ENCODE results near the gene CXorf38. TPM values are rescaled to one million over a fixed set of nuclear protein-coding genes. Genes with fewer than 3 reads are reported as not detected.

Gene CXorf38
- polyA plus RNA-seq, 2 donors = 4.0 to 4.6 TPM

DNA sequence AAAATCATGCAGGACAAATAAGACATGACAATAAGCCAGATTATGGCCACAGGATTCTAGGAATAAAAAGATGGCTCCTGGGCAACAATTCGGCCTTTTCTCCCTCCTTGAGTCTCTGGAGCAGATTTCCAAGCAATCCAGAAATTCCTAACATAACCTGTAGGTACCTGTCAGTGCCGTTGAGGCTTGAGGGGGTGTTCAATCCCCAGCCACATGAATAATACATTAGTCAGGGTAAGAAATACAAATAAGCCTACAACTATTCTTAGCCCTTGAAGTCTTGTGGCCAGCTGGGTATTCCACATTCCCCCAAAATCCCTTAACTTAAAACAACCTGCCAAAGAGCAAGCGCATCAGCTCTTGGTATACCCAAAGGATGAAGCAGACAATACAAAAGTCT is 9.7 kb downstream of the CXorf38 start:
- H3K36me3 ChIP-seq (ENCODE audit: control insufficient read depth in 2 of 2, insufficient read depth in 2 of 2, low read length in 1 of 2) = peaks cover 8 to 9% of the 10 kb centered on the region in 2 donors
- no peak overlapping the region for H3K27ac ChIP-seq (ENCODE audit: low read depth in 2 of 2, low read length in 1 of 2)
- H3K27me3 ChIP-seq (ENCODE audit: control insufficient read depth in 1 of 2, insufficient read depth in 2 of 2, low read length in 2 of 2) = peaks cover 0 to 12% of the 10 kb centered on the region in 2 donors
- H3K4me3 ChIP-seq (ENCODE audit: low read depth in 1 of 2, low read length in 2 of 2) = no peak overlapping the region
- 64 to 79% methylated on average over 3 of the region's 3 CpGs for WGBS, 2 donors
- H3K9me3 ChIP-seq (ENCODE audit: control insufficient read depth in 2 of 2, insufficient read depth in 1 of 2, low read depth in 1 of 2, low read length in 1 of 2) = no peaks in the 10 kb centered on the region
- H3K4me1 ChIP-seq (ENCODE audit: control insufficient read depth in 2 of 2, insufficient read depth in 2 of 2, low read length in 1 of 2) = peaks cover 0 to 2% of the 10 kb centered on the region in 2 donors

DNA sequence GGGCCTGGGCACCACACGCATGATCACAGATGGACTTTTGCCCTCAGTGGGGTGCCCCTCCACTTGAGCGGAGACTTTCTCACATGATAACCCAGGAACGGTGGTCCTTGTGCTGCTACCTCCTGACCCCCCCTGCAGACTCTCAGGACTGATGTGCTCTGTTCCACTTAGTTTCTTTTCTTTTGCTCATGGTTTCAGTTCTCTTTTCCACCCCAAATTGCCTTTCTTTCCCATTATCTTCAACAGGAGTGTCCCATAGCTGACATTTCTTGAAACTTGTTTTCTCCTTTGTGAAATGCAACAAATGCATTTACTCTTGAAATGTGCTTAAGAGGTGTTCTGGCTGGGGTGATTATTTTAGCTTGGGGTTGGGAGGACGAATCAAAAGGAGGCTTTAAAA is 15.2 kb downstream of the CXorf38 start:
- Histone ChIP-seq H3K27ac (ENCODE audit: low read depth in 2 of 2, low read length in 1 of 2) (no peak overlapping the region), H3K4me3 (ENCODE audit: low read depth in 1 of 2, low read length in 2 of 2) (no peak overlapping the region), H3K9me3 (ENCODE audit: control insufficient read depth in 2 of 2, insufficient read depth in 1 of 2, low read depth in 1 of 2, low read length in 1 of 2) (no peaks in the 10 kb centered on the region), H3K36me3 (ENCODE audit: control insufficient read depth in 2 of 2, insufficient read depth in 2 of 2, low read length in 1 of 2) (peaks cover 9 to 15% of the 10 kb centered on the region in 2 donors), H3K27me3 (ENCODE audit: control insufficient read depth in 1 of 2, insufficient read depth in 2 of 2, low read length in 2 of 2) (peaks cover 0 to 12% of the 10 kb centered on the region in 2 donors), H3K4me1 (ENCODE audit: control insufficient read depth in 2 of 2, insufficient read depth in 2 of 2, low read length in 1 of 2) (peaks cover 0 to 2% of the 10 kb centered on the region in 2 donors)
- 84 to 90% methylated on average over 4 of the region's 4 CpGs for WGBS, 2 donors

DNA sequence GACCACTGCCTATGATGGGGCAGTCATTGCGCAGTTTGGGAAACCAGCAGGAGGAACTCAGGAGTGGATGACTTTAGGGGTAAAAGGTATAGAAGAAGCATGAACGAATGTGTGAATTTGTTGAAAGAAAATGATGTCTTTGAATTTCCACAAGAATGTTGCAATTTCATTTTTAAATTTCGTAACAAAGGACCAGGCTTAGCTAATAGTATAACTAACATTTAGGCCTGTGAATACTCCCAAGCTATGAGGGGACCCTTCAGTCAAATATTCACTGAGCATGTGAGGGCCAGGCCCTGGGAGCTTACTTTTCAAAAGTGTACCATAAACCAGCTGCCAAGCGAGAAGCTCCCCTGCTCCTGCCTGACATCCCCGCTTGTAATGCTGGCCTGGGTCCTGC is 18.9 kb downstream of the CXorf38 start:
- H3K27ac ChIP-seq (ENCODE audit: low read depth in 2 of 2, low read length in 1 of 2) = no peak overlapping the region
- no peaks in the 10 kb centered on the region for H3K4me1 ChIP-seq (ENCODE audit: control insufficient read depth in 2 of 2, insufficient read depth in 2 of 2, low read length in 1 of 2)
- no peak overlapping the region for H3K4me3 ChIP-seq (ENCODE audit: low read depth in 1 of 2, low read length in 2 of 2)
- peaks cover 0 to 10% of the 10 kb centered on the region in 2 donors for H3K36me3 ChIP-seq (ENCODE audit: control insufficient read depth in 2 of 2, insufficient read depth in 2 of 2, low read length in 1 of 2)
- WGBS, 2 donors = 95 to 96% methylated on average over 5 of the region's 5 CpGs
- H3K9me3 ChIP-seq (ENCODE audit: control insufficient read depth in 2 of 2, insufficient read depth in 1 of 2, low read depth in 1 of 2, low read length in 1 of 2) = no peaks in the 10 kb centered on the region
- H3K27me3 ChIP-seq (ENCODE audit: control insufficient read depth in 1 of 2, insufficient read depth in 2 of 2, low read length in 2 of 2) = no peaks in the 10 kb centered on the region

DNA sequence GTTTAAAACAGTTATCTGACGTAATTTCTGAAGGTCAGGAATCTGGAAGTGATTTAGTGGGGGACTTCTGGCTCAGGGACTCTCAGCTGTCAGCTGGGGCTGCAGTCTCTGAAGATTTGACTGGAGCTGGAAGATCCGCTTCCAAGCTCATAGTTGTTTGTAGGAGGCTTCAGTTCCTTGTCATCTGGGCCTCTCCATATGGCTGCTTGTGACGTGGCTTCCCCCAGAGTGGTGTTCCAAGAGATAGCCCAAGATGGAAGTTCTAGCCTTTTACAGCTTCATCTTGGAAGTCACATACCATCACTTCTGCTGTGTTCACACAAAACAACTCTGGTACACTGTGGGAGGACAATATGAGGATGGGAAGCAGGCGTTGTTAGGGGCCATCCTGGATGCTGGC is 22.1 kb downstream of the CXorf38 start:
- Histone ChIP-seq H3K9me3 (ENCODE audit: control insufficient read depth in 2 of 2, insufficient read depth in 1 of 2, low read depth in 1 of 2, low read length in 1 of 2) (peaks cover 0 to 8% of the 10 kb centered on the region in 2 donors), H3K27ac (ENCODE audit: low read depth in 2 of 2, low read length in 1 of 2) (no peak overlapping the region), H3K36me3 (ENCODE audit: control insufficient read depth in 2 of 2, insufficient read depth in 2 of 2, low read length in 1 of 2) (peaks cover 0 to 3% of the 10 kb centered on the region in 2 donors), H3K4me3 (ENCODE audit: low read depth in 1 of 2, low read length in 2 of 2) (no peak overlapping the region), H3K27me3 (ENCODE audit: control insufficient read depth in 1 of 2, insufficient read depth in 2 of 2, low read length in 2 of 2) (no peaks in the 10 kb centered on the region), H3K4me1 (ENCODE audit: control insufficient read depth in 2 of 2, insufficient read depth in 2 of 2, low read length in 1 of 2) (no peaks in the 10 kb centered on the region)
- 80 to 81% methylated on average over 4 of the region's 4 CpGs for WGBS, 2 donors

DNA sequence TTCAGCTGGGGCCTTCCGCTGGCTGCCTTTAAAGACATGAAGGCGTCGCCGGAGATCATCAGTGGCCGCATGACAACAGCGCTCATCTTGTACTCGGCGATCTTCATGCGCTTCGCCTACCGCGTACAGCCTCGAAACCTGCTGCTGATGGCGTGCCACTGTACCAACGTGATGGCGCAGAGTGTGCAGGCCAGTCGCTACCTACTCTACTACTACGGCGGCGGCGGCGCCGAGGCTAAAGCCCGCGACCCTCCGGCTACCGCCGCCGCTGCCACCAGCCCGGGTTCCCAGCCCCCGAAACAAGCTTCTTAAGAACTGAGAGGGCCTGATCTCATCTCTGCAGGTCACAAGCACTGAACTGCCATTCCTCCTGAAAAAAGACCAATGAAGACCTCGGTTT is 23.7 kb downstream of the CXorf38 start:
- Histone ChIP-seq H3K36me3 (ENCODE audit: control insufficient read depth in 2 of 2, insufficient read depth in 2 of 2, low read length in 1 of 2) (peaks cover 0 to 3% of the 10 kb centered on the region in 2 donors), H3K4me3 (ENCODE audit: low read depth in 1 of 2, low read length in 2 of 2) (no peak overlapping the region), H3K27ac (ENCODE audit: low read depth in 2 of 2, low read length in 1 of 2) (no peak overlapping the region), H3K27me3 (ENCODE audit: control insufficient read depth in 1 of 2, insufficient read depth in 2 of 2, low read length in 2 of 2) (no peaks in the 10 kb centered on the region), H3K9me3 (ENCODE audit: control insufficient read depth in 2 of 2, insufficient read depth in 1 of 2, low read depth in 1 of 2, low read length in 1 of 2) (peaks cover 0 to 8% of the 10 kb centered on the region in 2 donors), H3K4me1 (ENCODE audit: control insufficient read depth in 2 of 2, insufficient read depth in 2 of 2, low read length in 1 of 2) (no peaks in the 10 kb centered on the region)
- 87 to 93% methylated on average over 32 of the region's 32 CpGs for WGBS, 2 donors

DNA sequence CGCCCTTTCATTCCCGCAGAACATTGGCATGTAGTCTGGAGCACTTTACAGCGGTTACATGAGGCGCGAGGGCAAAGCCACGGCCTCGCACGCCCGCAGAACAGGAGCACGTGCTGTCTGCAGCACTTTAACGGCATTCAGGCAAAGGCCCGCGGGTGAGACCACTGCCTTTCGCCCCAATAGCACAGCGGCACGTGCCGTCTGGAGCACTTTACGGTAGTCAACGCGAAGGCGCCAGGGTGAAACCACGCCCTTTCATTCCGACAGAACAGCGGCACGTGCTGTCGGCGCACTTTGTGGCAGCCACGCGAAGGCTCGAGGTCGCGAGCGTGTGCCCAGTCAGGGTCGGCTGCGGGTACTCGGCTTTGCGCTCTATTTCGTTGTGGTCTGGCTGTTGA is 24.2 kb downstream of the CXorf38 start, which contains the start of gene MPC1L:
Gene MPC1L (plus strand): TSS at position 290 of the 398 bp plus-strand sequence. CDS start 138 bp downstream, outside the sequence.
- WGBS, 2 donors = 89 to 97% methylated on average over 38 of the region's 38 CpGs
- Histone ChIP-seq H3K4me1 (ENCODE audit: control insufficient read depth in 2 of 2, insufficient read depth in 2 of 2, low read length in 1 of 2) (no peaks in the 10 kb centered on the region), H3K27me3 (ENCODE audit: control insufficient read depth in 1 of 2, insufficient read depth in 2 of 2, low read length in 2 of 2) (no peaks in the 10 kb centered on the region), H3K4me3 (ENCODE audit: low read depth in 1 of 2, low read length in 2 of 2) (no peak within 1 kb of the TSS), H3K9me3 (ENCODE audit: control insufficient read depth in 2 of 2, insufficient read depth in 1 of 2, low read depth in 1 of 2, low read length in 1 of 2) (peaks cover 0 to 8% of the 10 kb centered on the region in 2 donors), H3K36me3 (ENCODE audit: control insufficient read depth in 2 of 2, insufficient read depth in 2 of 2, low read length in 1 of 2) (peaks cover 0 to under 1% of the 10 kb centered on the region in 2 donors), H3K27ac (ENCODE audit: low read depth in 2 of 2, low read length in 1 of 2) (no peak within 1 kb of the TSS)

DNA sequence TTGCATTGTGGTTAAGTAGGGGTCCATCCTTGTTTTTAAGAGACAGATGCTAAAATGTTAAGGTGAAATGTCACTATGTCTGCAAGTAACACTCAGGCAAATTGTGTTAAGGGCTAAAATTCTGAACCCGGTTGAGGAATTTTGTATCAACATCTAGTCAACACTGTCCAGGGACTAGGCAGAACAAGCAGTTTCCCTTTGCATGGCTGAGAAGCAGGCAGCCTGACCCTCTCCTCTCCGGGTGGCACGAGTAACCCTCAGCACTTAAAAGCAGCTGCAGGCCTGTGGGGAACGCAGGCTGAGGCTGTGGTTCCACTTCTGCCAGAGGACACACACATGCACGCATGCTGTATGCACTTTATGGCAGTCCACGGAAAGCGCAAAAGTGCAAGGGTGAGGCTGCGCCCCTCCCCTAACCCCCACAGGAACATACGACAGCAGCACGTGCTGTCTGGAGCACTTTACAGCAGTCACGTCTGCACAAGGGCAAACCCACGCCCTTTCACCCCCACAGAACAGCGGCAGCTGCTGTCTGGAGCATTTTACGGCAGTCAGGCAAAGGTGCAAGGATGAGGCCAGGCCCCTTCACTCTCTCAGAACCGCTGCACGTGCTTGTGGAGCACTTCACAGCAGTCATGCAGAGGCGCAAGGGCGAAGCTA is 24.8 kb downstream of the CXorf38 start:
- no peaks in the 10 kb centered on the region for H3K4me1 ChIP-seq (ENCODE audit: control insufficient read depth in 2 of 2, insufficient read depth in 2 of 2, low read length in 1 of 2)
- no peaks in the 10 kb centered on the region for H3K27me3 ChIP-seq (ENCODE audit: control insufficient read depth in 1 of 2, insufficient read depth in 2 of 2, low read length in 2 of 2)
- no peak overlapping the region for H3K4me3 ChIP-seq (ENCODE audit: low read depth in 1 of 2, low read length in 2 of 2)
- 85 to 86% methylated on average over 18 of the region's 18 CpGs for WGBS, 2 donors
- peaks cover 0 to 8% of the 10 kb centered on the region in 2 donors for H3K9me3 ChIP-seq (ENCODE audit: control insufficient read depth in 2 of 2, insufficient read depth in 1 of 2, low read depth in 1 of 2, low read length in 1 of 2)
- H3K36me3 ChIP-seq (ENCODE audit: control insufficient read depth in 2 of 2, insufficient read depth in 2 of 2, low read length in 1 of 2) = no peaks in the 10 kb centered on the region
- no peak overlapping the region for H3K27ac ChIP-seq (ENCODE audit: low read depth in 2 of 2, low read length in 1 of 2)

DNA sequence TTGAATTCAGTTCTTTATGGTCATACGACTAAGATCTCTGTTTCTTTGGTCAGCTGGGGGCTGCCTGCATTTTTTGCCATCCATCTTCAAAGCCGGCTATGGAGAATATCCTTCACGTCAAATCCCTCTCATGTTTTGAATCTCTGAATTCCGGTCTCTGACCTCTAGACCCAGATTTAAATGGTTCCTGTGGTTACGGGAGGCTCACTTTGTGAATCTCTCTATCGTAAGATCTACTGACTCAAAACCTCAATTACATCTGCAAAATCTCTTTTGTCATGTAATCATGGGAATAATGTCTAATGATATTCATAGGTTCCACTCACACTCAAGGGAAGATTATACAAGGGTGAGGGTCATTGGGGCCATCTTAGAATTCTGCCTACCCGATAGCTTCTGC is 29.8 kb downstream of the CXorf38 start:
- WGBS, 2 donors = 84 to 87% methylated on average over 7 of the region's 7 CpGs
- H3K27me3 ChIP-seq (ENCODE audit: control insufficient read depth in 1 of 2, insufficient read depth in 2 of 2, low read length in 2 of 2) = no peaks in the 10 kb centered on the region
- H3K4me1 ChIP-seq (ENCODE audit: control insufficient read depth in 2 of 2, insufficient read depth in 2 of 2, low read length in 1 of 2) = no peaks in the 10 kb centered on the region
- H3K4me3 ChIP-seq (ENCODE audit: low read depth in 1 of 2, low read length in 2 of 2) = no peak overlapping the region
- H3K27ac ChIP-seq (ENCODE audit: low read depth in 2 of 2, low read length in 1 of 2) = no peak overlapping the region
- no peaks in the 10 kb centered on the region for H3K36me3 ChIP-seq (ENCODE audit: control insufficient read depth in 2 of 2, insufficient read depth in 2 of 2, low read length in 1 of 2)
- H3K9me3 ChIP-seq (ENCODE audit: control insufficient read depth in 2 of 2, insufficient read depth in 1 of 2, low read depth in 1 of 2, low read length in 1 of 2) = peaks cover 0 to under 1% of the 10 kb centered on the region in 2 donors

DNA sequence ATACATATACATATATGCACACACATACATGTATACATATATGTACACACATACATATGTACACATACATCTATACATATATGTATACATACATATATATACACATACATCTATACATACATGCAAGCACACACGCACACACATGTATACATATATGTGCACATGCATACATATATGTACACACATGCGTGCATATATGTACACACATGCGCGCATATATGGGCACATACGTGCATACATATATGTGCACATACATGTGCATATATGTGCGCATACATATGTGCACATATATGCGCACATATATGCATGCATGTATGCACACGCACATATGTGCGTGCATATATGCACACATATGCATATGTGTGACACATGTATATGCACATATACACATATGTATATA is 31.4 kb downstream of the CXorf38 start:
- no peaks in the 10 kb centered on the region for H3K9me3 ChIP-seq (ENCODE audit: control insufficient read depth in 2 of 2, insufficient read depth in 1 of 2, low read depth in 1 of 2, low read length in 1 of 2)
- no peaks in the 10 kb centered on the region for H3K27me3 ChIP-seq (ENCODE audit: control insufficient read depth in 1 of 2, insufficient read depth in 2 of 2, low read length in 2 of 2)
- no peak overlapping the region for H3K4me3 ChIP-seq (ENCODE audit: low read depth in 1 of 2, low read length in 2 of 2)

DNA sequence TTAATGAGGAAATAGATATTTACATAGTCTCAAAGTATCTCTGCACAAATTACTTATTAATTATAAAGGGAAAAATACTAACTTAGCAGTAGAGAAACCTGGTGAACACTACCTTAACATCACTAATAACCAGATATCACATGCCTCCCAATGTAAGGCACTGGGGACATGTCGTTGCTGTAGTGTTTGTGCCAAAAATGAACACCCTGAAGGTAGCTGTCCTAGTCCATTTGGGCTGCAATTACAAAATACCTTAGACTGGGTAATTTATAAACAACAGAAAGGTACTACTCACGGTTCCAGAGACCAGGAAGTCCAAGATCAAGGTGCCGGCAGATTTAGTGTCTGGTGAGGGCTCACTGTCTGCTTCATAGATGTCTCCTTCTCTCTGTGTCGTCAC is 34.9 kb downstream of the CXorf38 start:
- H3K36me3 ChIP-seq (ENCODE audit: control insufficient read depth in 2 of 2, insufficient read depth in 2 of 2, low read length in 1 of 2) = no peaks in the 10 kb centered on the region
- H3K4me3 ChIP-seq (ENCODE audit: low read depth in 1 of 2, low read length in 2 of 2) = no peak overlapping the region
- WGBS, 2 donors = 46 to 58% methylated on average over 4 of the region's 4 CpGs
- H3K4me1 ChIP-seq (ENCODE audit: control insufficient read depth in 2 of 2, insufficient read depth in 2 of 2, low read length in 1 of 2) = no peaks in the 10 kb centered on the region
- no peaks in the 10 kb centered on the region for H3K27me3 ChIP-seq (ENCODE audit: control insufficient read depth in 1 of 2, insufficient read depth in 2 of 2, low read length in 2 of 2)
- H3K27ac ChIP-seq (ENCODE audit: low read depth in 2 of 2, low read length in 1 of 2) = no peak overlapping the region
- H3K9me3 ChIP-seq (ENCODE audit: control insufficient read depth in 2 of 2, insufficient read depth in 1 of 2, low read depth in 1 of 2, low read length in 1 of 2) = no peaks in the 10 kb centered on the region

More for the DNA sequence above, 31.4 kb downstream of the CXorf38 start:
- no peak overlapping the region for H3K27ac ChIP-seq (ENCODE audit: low read depth in 2 of 2, low read length in 1 of 2)
- H3K4me1 ChIP-seq (ENCODE audit: control insufficient read depth in 2 of 2, insufficient read depth in 2 of 2, low read length in 1 of 2) = no peaks in the 10 kb centered on the region
- WGBS, 2 donors = 79 to 82% methylated on average over 9 of the region's 9 CpGs
- H3K36me3 ChIP-seq (ENCODE audit: control insufficient read depth in 2 of 2, insufficient read depth in 2 of 2, low read length in 1 of 2) = no peaks in the 10 kb centered on the region

All from esophagus (tissue), 2 donors.